ENCODE results near the gene THAP4. TPM values are rescaled to one million over a fixed set of nuclear protein-coding genes. Genes with fewer than 3 reads are reported as not detected.

The THAP4 gene
- total and polyA plus RNA-seq, 2 of the 13 experiments (the other 11 are each of a cell fraction or from before 2014, with no cell fraction given), result 59.7 to 75.7 TPM

- TF ChIP-seq ZFAT (CRISPR knock-in tag; conservative IDR thresholded peaks at IDR 0.05) (no peak), CC2D1A (CRISPR knock-in tag; IDR thresholded peaks at IDR 0.05) (no peak), SRSF4 (IDR thresholded peaks at IDR 0.05; ENCODE audit: low read depth, low read length, poor library complexity, severe bottlenecking) (no peak), MEIS2 (CRISPR knock-in tag; IDR thresholded peaks at IDR 0.05) (peak; percentile 20; the same call in 1 of the 2 replicates), ZNF550 (CRISPR knock-in tag; IDR thresholded peaks at IDR 0.05; ENCODE audit: borderline replicate concordance) (no peak), PHF8 (CRISPR knock-in tag; IDR thresholded peaks at IDR 0.05) (peak; percentile 66), MIER3 (CRISPR knock-in tag; IDR thresholded peaks at IDR 0.05; ENCODE audit: borderline replicate concordance) (no peak), ZIK1 (CRISPR knock-in tag; IDR thresholded peaks at IDR 0.05; ENCODE audit: borderline replicate concordance, low read depth) (no peak), ZNF772 (CRISPR knock-in tag; IDR thresholded peaks at IDR 0.05) (no peak), HDAC1 (CRISPR knock-in tag; IDR thresholded peaks at IDR 0.05) (peak; percentile 37; the same call in 1 of the 2 replicates), ZNF503 (CRISPR knock-in tag; IDR thresholded peaks at IDR 0.05) (peak; percentile 56), ZFP37 (CRISPR knock-in tag; IDR thresholded peaks at IDR 0.05; ENCODE audit: borderline replicate concordance) (0 out of 2 replicates have a peak, but pooled peaks have one; percentile 30), ARID2 (CRISPR knock-in tag; IDR thresholded peaks at IDR 0.05; ENCODE audit: borderline replicate concordance) (no peak), PPARG (CRISPR knock-in tag; conservative IDR thresholded peaks at IDR 0.05) (no peak), ZNF468 (CRISPR knock-in tag; IDR thresholded peaks at IDR 0.05) (no peak), ZEB1 (IDR thresholded peaks at IDR 0.05; ENCODE audit: insufficient replicate concordance, low read depth) (no peak), ONECUT2 (CRISPR knock-in tag; IDR thresholded peaks at IDR 0.05) (no peak), ZSCAN12 (CRISPR knock-in tag; IDR thresholded peaks at IDR 0.05) (0 out of 2 replicates have a peak, but pooled peaks have one; percentile 21), ARID4A (CRISPR knock-in tag; IDR thresholded peaks at IDR 0.05; ENCODE audit: borderline replicate concordance) (peak; percentile 74; the same call in 1 of the 2 replicates), ZNF292 (CRISPR knock-in tag; IDR thresholded peaks at IDR 0.05; ENCODE audit: borderline replicate concordance, low read depth) (no peak), ZNF335 (CRISPR knock-in tag; IDR thresholded peaks at IDR 0.05) (no peak; the same call in 1 of the 2 replicates), ZNF232 (CRISPR knock-in tag; IDR thresholded peaks at IDR 0.05; ENCODE audit: borderline replicate concordance) (peak; percentile 70; the same call in 1 of the 2 replicates), ZNF775 (CRISPR knock-in tag; IDR thresholded peaks at IDR 0.05; ENCODE audit: borderline replicate concordance) (no peak), ZBTB7B (CRISPR knock-in tag; IDR thresholded peaks at IDR 0.05) (peak; percentile 74), NFATC3 (CRISPR knock-in tag; IDR thresholded peaks at IDR 0.05) (no peak)
Measured at GRCh38 chr2:241559323-241560161, 77.4 kb downstream of the THAP4 start (continued).
